Ureter (tissue), 1 donor: Measurements from ENCODE around the gene PIK3R5. TPM values are rescaled to one million over a fixed set of nuclear protein-coding genes. Genes with fewer than 3 reads are reported as not detected.
"Not testable (repeated sequence)": the region's sequence is repeated elsewhere in the genome, so short reads cannot be mapped to it uniquely, and the experiment has no call there.

Source experiments
- DNase-seq: peaks from one replicate; pipeline ENCODE4 v3.0.0-alpha.2; 2020; ENCODE audit warnings: low spot score
- total RNA-seq: library from RNA; stranded (reverse); gene quantifications from one replicate; pipeline ENCODE4 v1.2.4, GENCODE V29; 2023
- donor health status: DM: yes; HTN: yes; CAD: no.

PIK3R5 gene
- total RNA-seq, 1 donor from 2014 or later, result 8.4 TPM

- no peak for DNase-seq
These were observed 106.3 kb downstream of the PIK3R5 start for GRCh38 chr17:8859027-8859803.

DNA sequence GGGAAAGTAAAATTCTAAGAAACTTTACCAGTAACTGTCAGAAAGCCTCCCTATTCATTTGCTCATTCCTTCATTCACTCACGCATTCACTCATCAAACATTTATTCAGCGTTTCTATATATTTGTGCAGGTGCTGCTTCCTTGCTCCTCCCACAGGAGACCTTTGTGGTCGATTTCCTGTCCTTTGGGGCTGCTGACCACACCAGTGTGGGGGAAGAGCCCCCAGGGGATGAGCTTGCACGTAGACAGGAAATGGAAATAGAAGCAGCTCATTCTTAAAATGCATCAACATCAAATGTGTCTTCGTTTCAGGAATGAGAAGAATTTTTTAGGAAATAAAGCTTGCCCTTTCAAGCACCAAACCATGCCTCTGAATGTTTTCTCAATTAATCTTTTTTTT is 107.6 kb downstream of the PIK3R5 start:
- DNase-seq, result no peak

- no peak for DNase-seq
These were observed 108.5 kb downstream of the PIK3R5 start for GRCh38 chr17:8856869-8857575.

GRCh38 chr17:8856205-8856603 is 109.3 kb downstream of the PIK3R5 start:
- not testable (repeated sequence) for DNase-seq

- no peak for DNase-seq
These were observed 109.9 kb downstream of the PIK3R5 start for GRCh38 chr17:8855477-8856204.

DNA sequence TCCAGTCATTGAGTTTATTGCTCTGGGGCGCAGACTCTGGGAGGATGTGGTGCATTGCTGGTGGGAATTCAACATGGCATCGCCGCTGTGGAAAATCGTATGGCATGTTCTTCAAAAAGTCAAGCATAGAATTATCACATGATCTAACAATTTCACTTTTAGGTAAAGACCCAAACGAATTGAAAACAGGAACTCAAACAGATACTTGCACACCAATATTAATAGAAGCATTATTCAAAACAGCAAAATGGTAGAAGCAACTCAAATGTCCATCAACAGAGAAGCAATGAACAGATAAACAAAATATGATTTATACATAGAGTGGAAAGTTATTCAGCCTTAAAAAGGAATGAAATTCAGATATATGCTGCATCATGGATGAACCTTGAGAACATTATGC is 113.9 kb downstream of the PIK3R5 start:
- no peak for DNase-seq

GRCh38 chr17:8849311-8850041 is 116.0 kb downstream of the PIK3R5 start:
- no peak for DNase-seq

- DNase-seq, result no peak
These were observed 117.6 kb downstream of the PIK3R5 start for GRCh38 chr17:8847891-8848290.

- no peak for DNase-seq
These were observed 118.7 kb downstream of the PIK3R5 start for GRCh38 chr17:8846768-8847211.

- no peak for DNase-seq
These were observed 121.0 kb downstream of the PIK3R5 start for GRCh38 chr17:8844229-8845218.

DNA sequence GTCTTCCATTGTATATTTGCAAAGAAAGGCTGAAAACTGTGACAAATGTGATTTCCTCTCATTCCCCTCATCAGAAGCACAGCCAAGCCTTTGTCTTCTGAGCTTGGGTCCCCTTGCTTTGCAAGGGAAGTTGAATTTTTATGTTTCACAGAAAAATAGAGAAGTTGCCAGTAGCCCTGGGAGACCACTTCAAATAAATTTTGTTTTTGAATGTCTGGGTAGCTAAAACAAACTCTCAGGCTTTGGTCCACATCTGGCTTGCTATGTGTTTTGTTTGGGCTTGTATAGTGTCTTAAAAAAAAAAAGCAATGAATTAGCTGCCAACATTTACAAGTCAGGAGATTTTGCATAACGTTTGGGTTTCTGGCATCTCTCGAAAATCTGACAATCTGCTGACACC is 122.2 kb downstream of the PIK3R5 start:
- DNase-seq, result no peak

DNA sequence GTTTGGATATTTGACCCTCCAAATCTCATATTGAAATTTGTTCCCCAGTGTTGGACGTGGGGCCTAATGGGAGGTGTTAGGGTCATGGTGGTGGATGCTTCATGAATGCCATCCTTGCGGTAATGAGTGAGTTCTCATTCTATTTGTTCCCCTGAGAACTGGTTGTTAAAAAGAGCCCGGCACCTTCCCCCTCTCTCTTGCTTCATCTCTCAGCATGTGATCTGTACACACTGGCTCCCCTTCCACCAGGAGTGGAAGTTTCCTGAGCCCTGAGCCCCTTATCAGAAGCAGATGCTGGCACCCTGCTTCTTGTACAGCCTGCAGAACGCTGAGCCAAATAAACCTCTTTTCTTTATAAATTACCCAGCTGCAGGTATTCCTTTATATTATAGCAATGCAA is 123.7 kb downstream of the PIK3R5 start:
- DNase-seq, result no peak

GRCh38 chr17:8839410-8839935 is 126.0 kb downstream of the PIK3R5 start:
- peak; percentile 28 for DNase-seq

DNA sequence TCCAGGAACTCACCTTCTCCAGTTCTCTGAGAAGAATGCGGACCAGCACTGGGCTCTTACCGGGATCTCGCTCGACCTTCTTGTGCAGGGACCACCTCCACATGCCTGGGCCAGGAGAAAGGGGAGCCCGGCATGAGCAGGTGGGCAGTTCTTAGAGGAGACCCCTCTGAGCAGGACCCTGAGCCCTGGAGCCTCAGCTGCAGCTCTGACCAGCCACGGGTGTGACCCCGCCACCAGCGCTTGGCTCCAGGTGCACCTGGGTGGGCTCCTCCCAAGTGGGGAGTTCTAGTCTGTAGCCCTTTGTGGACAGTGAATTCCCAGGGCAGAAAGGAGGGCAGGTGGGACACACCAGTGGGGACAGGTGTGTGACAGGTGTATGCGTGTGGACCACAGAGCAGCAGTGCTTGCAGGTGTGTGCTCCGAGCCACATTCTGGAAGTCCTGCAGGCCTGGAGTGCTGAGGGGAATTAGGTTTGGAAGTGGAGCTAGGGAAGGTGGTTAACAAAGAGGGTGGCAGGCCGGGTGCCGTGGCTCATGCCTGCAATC is 126.9 kb downstream of the PIK3R5 start:
- DNase-seq, result peak; percentile 32

DNA sequence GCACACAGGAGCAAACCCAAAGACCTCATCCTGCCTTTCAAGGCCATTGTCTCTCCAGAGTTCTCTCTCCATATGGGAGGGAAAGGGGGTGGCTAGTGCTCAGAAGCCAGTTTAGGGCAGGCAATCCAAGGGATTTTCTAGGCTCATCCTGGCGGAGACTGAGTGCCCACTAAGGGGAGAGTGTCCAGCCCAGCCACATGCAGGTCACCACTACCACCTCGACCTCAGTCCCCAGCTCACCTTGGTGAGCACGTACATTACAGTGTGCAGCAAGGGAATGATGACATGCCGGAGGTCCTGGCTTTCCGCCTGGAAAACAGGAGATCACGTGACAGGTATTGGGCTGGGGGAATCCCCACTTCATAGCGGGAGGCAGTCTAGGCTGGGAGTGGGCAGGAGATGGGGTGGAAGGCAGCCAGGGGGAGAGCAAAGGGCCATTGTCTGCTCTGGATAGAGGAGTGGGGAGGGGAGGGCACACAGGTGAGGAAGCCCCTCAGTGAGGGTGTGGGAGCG is 127.9 kb downstream of the PIK3R5 start:
- peak; percentile 10 for DNase-seq

- DNase-seq, result peak; percentile 32
These were observed 128.5 kb downstream of the PIK3R5 start for GRCh38 chr17:8836821-8837562.

- no peak for DNase-seq
These were observed 129.7 kb downstream of the PIK3R5 start for GRCh38 chr17:8835631-8836364.

DNA sequence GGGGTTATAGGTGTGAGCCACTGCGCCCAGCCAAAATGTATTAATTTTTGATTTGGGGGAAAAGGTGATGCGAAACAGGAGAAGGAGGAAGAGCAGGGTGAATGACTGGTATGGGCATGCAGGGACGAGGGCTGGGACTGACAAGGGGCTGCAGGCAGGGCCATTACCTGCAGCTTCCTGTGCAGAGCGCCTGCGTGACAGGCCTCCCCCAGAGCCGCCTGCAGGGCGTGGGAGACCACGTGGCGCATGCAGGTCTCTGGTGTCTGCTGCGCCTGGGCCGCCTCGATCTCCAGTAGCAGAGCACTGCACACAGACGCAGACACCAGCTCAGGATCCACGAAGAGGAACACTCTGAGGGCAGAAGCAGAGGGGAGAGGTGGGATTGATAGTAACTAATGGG is 130.4 kb downstream of the PIK3R5 start:
- peak; percentile 52 for DNase-seq
